Mesenchymal stem cell (in vitro differentiated cells and primary cell): ENCODE results near the gene NME7.

ENCODE experiments used
- DNase-seq: peaks from one replicate; pipeline ENCODE4 v3.0.0-alpha.2; 2013
- H2AFZ ChIP-seq: one replicate; pipeline ENCODE4 v1.6.1; 2013; ENCODE audit warnings: low read depth, mild to moderate bottlenecking, control low read depth, inconsistent platforms, low read length, moderate library complexity
- H2AK5ac ChIP-seq: 2 replicates; pipeline ENCODE4 v1.6.1; 2013; ENCODE audit warnings: low read length, moderate library complexity, mild to moderate bottlenecking, inconsistent platforms; ENCODE audit not compliant: severe bottlenecking
- H2BK120ac ChIP-seq: one replicate; pipeline ENCODE4 v1.6.1; 2013; ENCODE audit warnings: low read depth, mild to moderate bottlenecking, inconsistent platforms, low read length, moderate library complexity
- H2BK12ac ChIP-seq, 2 experiments: one replicate each; pipeline ENCODE4 v1.6.1; 2013; ENCODE audit warnings: inconsistent platforms in 2 of 2, low read length in 2 of 2, mild to moderate bottlenecking in 2 of 2, moderate library complexity in 2 of 2, control low read depth in 1 of 2
- H2BK15ac ChIP-seq: one replicate; pipeline ENCODE4 v1.6.1; 2013; ENCODE audit warnings: mild to moderate bottlenecking, low read depth, inconsistent platforms; ENCODE audit not compliant: poor library complexity, severe bottlenecking
- H2BK5ac ChIP-seq: 2 replicates; pipeline ENCODE4 v1.6.1; 2013; ENCODE audit warnings: low read depth, mild to moderate bottlenecking, low read length, control low read depth, inconsistent platforms; ENCODE audit not compliant: poor library complexity, severe bottlenecking
- H3K14ac ChIP-seq, 2 experiments: one replicate each; pipeline ENCODE4 v1.6.1; 2013; ENCODE audit warnings: inconsistent platforms in 2 of 2, low read length in 2 of 2, control low read depth in 1 of 2, mild to moderate bottlenecking in 1 of 2, moderate library complexity in 1 of 2
- H3K18ac ChIP-seq, 2 experiments: one replicate each; pipeline ENCODE4 v1.6.1; 2013; ENCODE audit warnings: inconsistent platforms in 2 of 2, low read length in 2 of 2, control low read depth in 1 of 2, low read depth in 1 of 2, mild to moderate bottlenecking in 1 of 2
- H3K23ac ChIP-seq, 2 experiments: one replicate each; pipeline ENCODE4 v1.6.1; 2013; ENCODE audit warnings: inconsistent platforms in 2 of 2, low read length in 2 of 2, mild to moderate bottlenecking in 2 of 2, moderate library complexity in 2 of 2, control low read depth in 1 of 2
- H3K27ac ChIP-seq: 2 replicates; pipeline ENCODE4 v1.5.1; 2013; ENCODE audit warnings: mild to moderate bottlenecking, moderate library complexity, low read length, control low read depth, inconsistent platforms; ENCODE audit not compliant: poor library complexity, severe bottlenecking
- H3K27me3 ChIP-seq, 2 experiments: 2 replicates each; pipeline versions ENCODE4 v1.6.1 to v1.7.0; 2013; ENCODE audit warnings: low read length in 2 of 2, mild to moderate bottlenecking in 2 of 2, moderate library complexity in 2 of 2, control low read depth in 1 of 2, inconsistent platforms in 1 of 2; ENCODE audit not compliant: control insufficient read depth in 1 of 2, insufficient read depth in 1 of 2
- H3K36me3 ChIP-seq, 2 experiments: 2 replicates each; pipeline versions ENCODE4 v1.6.1 to v1.7.0; 2013; ENCODE audit warnings: low read length in 2 of 2, control low read depth in 1 of 2, inconsistent platforms in 1 of 2, low read depth in 1 of 2, mild to moderate bottlenecking in 1 of 2; ENCODE audit not compliant: insufficient read depth in 2 of 2, control insufficient read depth in 1 of 2
- H3K4ac ChIP-seq, 2 experiments: one replicate each; pipeline ENCODE4 v1.6.1; 2013; ENCODE audit warnings: inconsistent platforms in 2 of 2, low read length in 2 of 2, mild to moderate bottlenecking in 2 of 2, moderate library complexity in 2 of 2, control low read depth in 1 of 2, low read depth in 1 of 2
- H3K4me1 ChIP-seq: 2 replicates; pipeline ENCODE4 v1.6.1; 2013; ENCODE audit warnings: low read depth, low read length, control low read depth; ENCODE audit not compliant: control insufficient read depth, insufficient read depth
- H3K4me2 ChIP-seq: 2 replicates; pipeline ENCODE4 v1.6.1; 2013; ENCODE audit warnings: low read length, mild to moderate bottlenecking, inconsistent platforms; ENCODE audit not compliant: poor library complexity, severe bottlenecking
- H3K4me3 ChIP-seq, 2 experiments: 2 replicates each; pipeline versions ENCODE4 v1.5.1 to v1.7.0; 2013; ENCODE audit warnings: low read length in 2 of 2, mild to moderate bottlenecking in 2 of 2, control low read depth in 1 of 2, low read depth in 1 of 2; ENCODE audit not compliant: insufficient read depth in 1 of 2
- H3K79me1 ChIP-seq: replicated peaks from 2 replicates; pipeline ENCODE4 v1.6.1; 2013; ENCODE audit warnings: mild to moderate bottlenecking, control low read depth, low read length, inconsistent platforms; ENCODE audit not compliant: poor library complexity, severe bottlenecking
- H3K9ac ChIP-seq: 2 replicates; pipeline ENCODE4 v1.7.0; 2013; ENCODE audit warnings: mild to moderate bottlenecking, low read length, moderate library complexity
- H3K9me3 ChIP-seq: 2 replicates; pipeline ENCODE4 v1.7.0; 2013; ENCODE audit warnings: mild to moderate bottlenecking, low read length; ENCODE audit not compliant: control insufficient read depth
- H4K8ac ChIP-seq: one replicate; pipeline ENCODE4 v1.6.1; 2013; ENCODE audit warnings: inconsistent platforms, mild to moderate bottlenecking, low read length, moderate library complexity
- H4K91ac ChIP-seq: one replicate; pipeline ENCODE4 v1.6.1; 2013; ENCODE audit warnings: mild to moderate bottlenecking, low read length, inconsistent platforms
- WGBS: methylation state at CpG from one replicate; pipeline ENCODE4 v1.1.7; 2013; ENCODE audit warnings: mixed read lengths; 5-methylcytosine and 5-hydroxymethylcytosine counted together

Gene NME7

DNA sequence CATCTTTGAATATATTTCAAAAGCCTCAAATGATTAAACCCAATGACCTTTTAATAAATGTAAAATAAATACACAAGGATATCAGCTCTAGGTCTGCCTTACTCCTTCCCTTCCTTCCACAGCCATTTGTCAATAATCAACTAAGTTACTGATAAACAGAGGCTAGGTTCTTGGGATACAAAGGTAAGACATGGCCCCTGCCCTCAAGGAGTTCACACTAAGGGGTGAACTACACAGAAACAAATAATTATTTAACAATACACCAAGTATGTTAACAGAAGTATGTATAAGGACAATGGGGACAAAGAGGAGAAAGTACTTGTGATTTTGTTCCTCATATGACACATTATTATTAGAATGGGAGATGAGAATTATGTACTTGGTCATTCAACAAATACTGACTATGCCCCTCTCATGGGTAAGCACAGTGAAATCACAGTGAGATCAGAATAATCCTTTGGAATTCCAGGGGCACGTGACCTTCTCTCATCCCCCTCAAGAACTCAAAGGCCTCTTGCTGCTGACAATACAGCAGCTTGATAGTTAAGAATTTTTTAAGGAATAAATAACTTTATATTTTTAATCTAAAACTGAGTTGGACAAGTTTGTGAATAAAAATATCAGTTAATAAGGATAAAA is 220.9 kb downstream of the NME7 start:
- Histone ChIP-seq H3K4me3 (no peak overlapping the region), H2AK5ac (peak overlapping the region; percentile 84), H3K27me3 (no peaks in the 10 kb centered on the region), H2BK5ac (no peak overlapping the region), H3K36me3 (peaks cover 0 to 8% of the 10 kb centered on the region in 2 experiments), H2BK15ac (no peak overlapping the region), H3K9me3 (no peaks in the 10 kb centered on the region), H2BK12ac (no peak overlapping the region), H3K4me2 (no peak overlapping the region), H3K23ac (no peak overlapping the region), H3K18ac (no peak overlapping the region), H3K79me1 (peaks cover 10% of the 10 kb centered on the region), H4K91ac (no peak overlapping the region), H4K8ac (no peak overlapping the region), H2AFZ (no peak overlapping the region), H3K4me1 (peaks cover 12% of the 10 kb centered on the region), H3K27ac (no peak overlapping the region), H3K4ac (no peak overlapping the region), H3K14ac (no peak overlapping the region), H3K9ac (no peak overlapping the region), H2BK120ac (no peak overlapping the region)
- DNase-seq, result no peak
- 100% methylated on average over 1 of the region's 1 CpG for WGBS

DNA sequence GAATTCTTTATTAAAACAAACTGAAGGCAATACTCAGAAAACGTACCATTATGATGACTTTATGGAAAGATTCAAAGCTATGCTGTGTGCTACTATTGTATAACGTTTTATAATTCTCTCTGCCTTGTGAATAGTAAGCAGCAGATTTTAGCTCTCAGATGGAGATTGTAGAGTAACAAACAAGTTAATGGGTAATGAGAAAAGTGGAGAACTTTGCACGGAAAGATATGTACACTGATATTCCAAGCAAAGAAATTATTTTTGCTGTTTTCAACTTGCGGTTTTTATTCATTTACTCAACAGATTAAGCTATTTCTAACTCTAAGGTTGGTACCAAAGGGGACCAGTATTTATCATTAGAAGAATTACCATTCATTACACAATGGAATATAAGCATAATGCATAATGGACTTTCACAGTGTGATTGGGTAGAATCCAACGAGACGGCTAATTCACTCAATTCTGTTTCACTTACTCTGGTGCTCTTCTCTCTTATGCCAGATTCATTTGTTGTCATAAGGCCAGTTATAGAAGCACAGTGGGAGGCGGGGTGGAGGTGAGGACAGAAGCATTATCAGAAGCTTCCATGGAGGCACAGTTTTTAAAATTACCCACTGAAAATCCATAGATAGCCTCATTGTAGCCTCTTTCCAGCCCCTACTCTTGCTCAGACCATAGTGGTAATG is 222.5 kb downstream of the NME7 start:
- H2BK5ac ChIP-seq, result no peak overlapping the region
- no peak overlapping the region for H3K4me3 ChIP-seq
- no peak overlapping the region for H3K14ac ChIP-seq
- no peak overlapping the region for H2BK120ac ChIP-seq
- no peaks in the 10 kb centered on the region for H3K27me3 ChIP-seq
- no peak overlapping the region for H2AK5ac ChIP-seq
- 99% methylated on average over 4 of the region's 7 CpGs for WGBS
- no peak overlapping the region for H4K8ac ChIP-seq
- peak overlapping the region in 1 of 2 experiments; percentile 8 for H3K4ac ChIP-seq
- H2AFZ ChIP-seq, result no peak overlapping the region
- no peak overlapping the region for H4K91ac ChIP-seq
- H2BK15ac ChIP-seq, result no peak overlapping the region
- no peak overlapping the region for H3K18ac ChIP-seq
- no peak overlapping the region for H3K4me2 ChIP-seq
- no peak for DNase-seq
- peaks cover 6% of the 10 kb centered on the region for H3K4me1 ChIP-seq
- H3K79me1 ChIP-seq, result peaks cover 3% of the 10 kb centered on the region
- no peaks in the 10 kb centered on the region for H3K9me3 ChIP-seq
- H2BK12ac ChIP-seq, result no peak overlapping the region
- H3K23ac ChIP-seq, result no peak overlapping the region
- peak overlapping the region; percentile 45 for H3K27ac ChIP-seq
- no peak overlapping the region for H3K9ac ChIP-seq
- H3K36me3 ChIP-seq, result no peaks in the 10 kb centered on the region

- Histone ChIP-seq H3K4ac (no peak overlapping the region), H3K18ac (no peak overlapping the region), H2BK12ac (no peak overlapping the region), H2AFZ (no peak overlapping the region), H2BK15ac (no peak overlapping the region), H3K27ac (no peak overlapping the region), H3K9me3 (no peaks in the 10 kb centered on the region), H4K8ac (no peak overlapping the region), H3K14ac (no peak overlapping the region), H3K9ac (no peak overlapping the region), H2BK5ac (no peak overlapping the region), H3K36me3 (no peaks in the 10 kb centered on the region), H3K4me1 (peaks cover 3% of the 10 kb centered on the region), H3K4me2 (no peak overlapping the region), H2AK5ac (no peak overlapping the region), H4K91ac (no peak overlapping the region), H2BK120ac (no peak overlapping the region), H3K79me1 (peaks cover 3% of the 10 kb centered on the region), H3K27me3 (no peaks in the 10 kb centered on the region), H3K23ac (no peak overlapping the region), H3K4me3 (no peak overlapping the region)
- no peak for DNase-seq
These were observed 223.6 kb downstream of the NME7 start for GRCh38 chr1:169143984-169144383.

DNA sequence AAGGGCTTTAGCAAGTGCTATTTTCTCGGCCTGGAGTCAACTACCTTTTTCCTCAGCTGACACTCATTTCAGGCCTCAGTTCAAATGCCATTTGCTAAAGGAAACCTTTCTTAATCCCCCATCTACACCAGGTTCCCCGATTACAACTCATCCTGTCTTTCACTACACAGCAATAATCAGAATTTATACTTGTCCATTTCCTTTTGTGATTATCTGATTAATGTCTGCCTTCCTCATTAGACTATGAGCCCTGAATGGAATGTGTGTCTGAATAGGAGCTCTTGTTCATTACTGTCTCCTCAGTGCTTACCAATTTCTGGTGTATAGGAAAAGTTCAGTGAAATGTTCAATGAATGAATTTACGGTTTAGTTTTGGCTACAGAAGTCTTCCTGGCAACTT is 224.3 kb downstream of the NME7 start:
- H3K4me3 ChIP-seq, result no peak overlapping the region
- H3K14ac ChIP-seq, result no peak overlapping the region
- H3K9me3 ChIP-seq, result no peaks in the 10 kb centered on the region
- H2BK120ac ChIP-seq, result no peak overlapping the region
- no peak overlapping the region for H2BK15ac ChIP-seq
- no peak overlapping the region for H3K4ac ChIP-seq
- no peak overlapping the region for H4K91ac ChIP-seq
- no peak overlapping the region for H2AK5ac ChIP-seq
- no peak overlapping the region for H3K9ac ChIP-seq
- H3K36me3 ChIP-seq, result no peaks in the 10 kb centered on the region
- no peak overlapping the region for H3K18ac ChIP-seq
- H3K27ac ChIP-seq, result no peak overlapping the region
- no peak overlapping the region for H2BK12ac ChIP-seq
- H3K79me1 ChIP-seq, result peaks cover 3% of the 10 kb centered on the region
- H3K27me3 ChIP-seq, result no peaks in the 10 kb centered on the region
- no peak overlapping the region for H3K23ac ChIP-seq
- H4K8ac ChIP-seq, result no peak overlapping the region
- no peak for DNase-seq
- H2AFZ ChIP-seq, result no peak overlapping the region
- no peak overlapping the region for H2BK5ac ChIP-seq
- peaks cover 2% of the 10 kb centered on the region for H3K4me1 ChIP-seq
- 90% methylated on average over 3 of the region's 3 CpGs for WGBS
- H3K4me2 ChIP-seq, result no peak overlapping the region
